NCI-H1105 treated with DMSO at 0.1 percent for 48 hours (cell line): ENCODE data around the gene SLC12A3.

Source experiments
- DNase-seq: peaks from one replicate; lab custom pipeline; 2025; lab: John Stamatoyannopoulos, UW

SLC12A3 gene, protein sequence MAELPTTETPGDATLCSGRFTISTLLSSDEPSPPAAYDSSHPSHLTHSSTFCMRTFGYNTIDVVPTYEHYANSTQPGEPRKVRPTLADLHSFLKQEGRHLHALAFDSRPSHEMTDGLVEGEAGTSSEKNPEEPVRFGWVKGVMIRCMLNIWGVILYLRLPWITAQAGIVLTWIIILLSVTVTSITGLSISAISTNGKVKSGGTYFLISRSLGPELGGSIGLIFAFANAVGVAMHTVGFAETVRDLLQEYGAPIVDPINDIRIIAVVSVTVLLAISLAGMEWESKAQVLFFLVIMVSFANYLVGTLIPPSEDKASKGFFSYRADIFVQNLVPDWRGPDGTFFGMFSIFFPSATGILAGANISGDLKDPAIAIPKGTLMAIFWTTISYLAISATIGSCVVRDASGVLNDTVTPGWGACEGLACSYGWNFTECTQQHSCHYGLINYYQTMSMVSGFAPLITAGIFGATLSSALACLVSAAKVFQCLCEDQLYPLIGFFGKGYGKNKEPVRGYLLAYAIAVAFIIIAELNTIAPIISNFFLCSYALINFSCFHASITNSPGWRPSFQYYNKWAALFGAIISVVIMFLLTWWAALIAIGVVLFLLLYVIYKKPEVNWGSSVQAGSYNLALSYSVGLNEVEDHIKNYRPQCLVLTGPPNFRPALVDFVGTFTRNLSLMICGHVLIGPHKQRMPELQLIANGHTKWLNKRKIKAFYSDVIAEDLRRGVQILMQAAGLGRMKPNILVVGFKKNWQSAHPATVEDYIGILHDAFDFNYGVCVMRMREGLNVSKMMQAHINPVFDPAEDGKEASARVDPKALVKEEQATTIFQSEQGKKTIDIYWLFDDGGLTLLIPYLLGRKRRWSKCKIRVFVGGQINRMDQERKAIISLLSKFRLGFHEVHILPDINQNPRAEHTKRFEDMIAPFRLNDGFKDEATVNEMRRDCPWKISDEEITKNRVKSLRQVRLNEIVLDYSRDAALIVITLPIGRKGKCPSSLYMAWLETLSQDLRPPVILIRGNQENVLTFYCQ

DNA sequence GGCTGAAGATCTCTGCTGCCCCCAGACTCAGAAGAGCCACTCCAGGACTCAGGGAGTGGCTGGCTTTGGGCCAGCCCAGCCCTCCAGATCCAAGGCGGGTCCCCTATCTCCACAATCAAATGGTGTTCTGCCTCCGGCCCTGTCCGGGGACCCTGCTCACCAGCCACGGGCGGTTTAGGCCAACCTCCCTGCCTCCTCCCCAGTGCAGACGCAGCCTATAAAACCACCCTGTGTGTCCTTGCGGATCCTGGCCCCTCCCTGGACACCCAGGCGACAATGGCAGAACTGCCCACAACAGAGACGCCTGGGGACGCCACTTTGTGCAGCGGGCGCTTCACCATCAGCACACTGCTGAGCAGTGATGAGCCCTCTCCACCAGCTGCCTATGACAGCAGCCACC is at the start of gene SLC12A3:
SLC12A3 (plus strand) TSS at position 248 of the 400 bp plus-strand sequence; CDS start at position 277, 29 bp downstream.
- DNase-seq: no peak

DNA sequence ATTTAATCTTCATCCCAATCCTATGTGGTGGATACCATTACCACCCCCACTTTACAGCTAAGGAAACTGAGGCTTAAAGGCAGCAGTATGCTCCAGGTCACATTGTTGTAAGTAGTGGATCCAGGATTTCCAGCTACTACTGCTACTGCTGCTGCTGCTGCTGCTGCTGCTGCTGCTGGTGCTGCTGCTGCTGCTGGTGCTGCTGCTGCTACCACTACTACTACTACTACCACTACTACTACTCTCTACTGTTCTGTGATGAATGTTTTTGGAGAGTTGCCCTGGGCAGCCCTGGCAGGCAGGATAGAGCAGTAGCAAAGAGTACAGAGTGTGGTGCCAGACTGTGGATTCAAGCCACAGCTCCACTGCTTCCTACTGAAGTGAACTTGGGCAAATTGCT is 49.3 kb upstream of the SLC12A3 start:
- DNase-seq: no peak

GRCh38 chr16:56817056-56817455 is 48.0 kb upstream of the SLC12A3 start:
- DNase-seq: no peak

- DNase-seq: no peak
Measured at GRCh38 chr16:56817938-56818337, 47.1 kb upstream of the SLC12A3 start.

DNA sequence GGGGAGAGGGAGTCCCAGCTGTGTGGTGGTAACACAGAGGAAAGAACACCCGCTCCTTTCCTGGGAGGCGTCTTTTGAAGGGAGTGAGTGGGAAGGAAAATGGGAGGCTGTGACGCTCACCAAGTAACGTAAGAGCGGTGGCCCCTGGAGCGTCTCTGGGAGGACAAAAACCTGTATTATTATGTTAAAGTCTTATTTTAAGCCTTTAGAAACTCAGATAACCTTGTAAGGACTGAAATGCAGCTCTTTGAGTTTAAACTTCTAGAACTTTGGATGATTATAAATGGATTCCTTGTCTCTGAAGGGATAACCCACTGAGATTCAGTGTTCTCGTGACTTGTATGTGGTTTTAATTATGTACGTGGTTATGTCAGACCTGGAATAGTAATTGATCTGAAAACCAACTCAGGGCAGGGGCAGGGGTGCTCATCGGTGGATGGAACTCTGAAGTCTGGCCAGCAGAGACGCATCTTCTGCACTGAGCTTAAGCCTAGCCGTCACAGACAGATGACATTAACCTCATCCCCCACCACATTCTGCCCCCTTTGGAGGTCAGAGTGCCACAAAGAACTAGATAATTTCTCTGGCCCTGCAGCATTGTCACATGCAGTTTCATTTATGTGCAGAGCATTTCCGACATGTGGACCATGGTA is 41.8 kb upstream of the SLC12A3 start:
- DNase-seq: no peak

- peak; percentile 35 for DNase-seq
Measured at GRCh38 chr16:56824331-56824730, 40.7 kb upstream of the SLC12A3 start.

DNA sequence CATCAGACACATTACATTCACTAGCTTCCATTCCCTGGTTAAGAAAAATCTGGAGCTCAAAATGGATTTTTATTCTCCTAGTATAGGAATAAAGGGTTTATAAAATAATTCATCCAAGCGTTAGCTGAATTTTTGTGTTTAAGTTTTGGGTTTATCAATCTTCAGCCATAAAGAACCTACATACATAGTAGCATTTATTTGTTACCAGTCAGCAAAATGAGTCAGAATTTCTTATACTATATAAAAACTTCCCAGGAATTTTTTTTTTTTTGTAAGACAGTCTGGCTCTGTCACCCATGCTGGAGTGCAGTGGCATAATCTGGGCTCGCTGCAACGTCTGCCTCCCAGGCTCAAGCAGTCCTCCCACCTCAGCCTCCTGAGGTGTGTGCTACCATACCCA is 40.2 kb upstream of the SLC12A3 start:
- DNase-seq: no peak

GRCh38 chr16:56825826-56826225 is 39.2 kb upstream of the SLC12A3 start:
- no peak for DNase-seq

DNA sequence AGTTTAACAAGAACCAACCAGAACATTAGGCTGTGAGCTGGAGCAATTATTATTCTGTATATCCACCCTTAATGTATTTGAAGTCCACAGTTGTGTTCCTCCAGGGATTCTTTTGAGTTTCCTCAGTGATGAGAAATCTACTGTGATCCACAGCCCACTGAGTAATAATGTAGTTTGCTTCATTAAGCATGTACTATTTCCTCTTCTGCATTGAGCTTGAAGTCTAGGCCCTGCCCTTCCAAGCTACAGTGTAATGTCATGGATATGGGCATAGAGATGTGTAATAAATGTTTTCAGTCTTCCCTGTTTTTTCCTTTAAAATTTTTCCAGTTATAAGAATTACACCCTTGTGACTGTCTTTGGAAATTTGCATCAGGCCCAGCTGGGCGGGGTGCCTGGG is 36.4 kb upstream of the SLC12A3 start:
- DNase-seq: no peak

DNA sequence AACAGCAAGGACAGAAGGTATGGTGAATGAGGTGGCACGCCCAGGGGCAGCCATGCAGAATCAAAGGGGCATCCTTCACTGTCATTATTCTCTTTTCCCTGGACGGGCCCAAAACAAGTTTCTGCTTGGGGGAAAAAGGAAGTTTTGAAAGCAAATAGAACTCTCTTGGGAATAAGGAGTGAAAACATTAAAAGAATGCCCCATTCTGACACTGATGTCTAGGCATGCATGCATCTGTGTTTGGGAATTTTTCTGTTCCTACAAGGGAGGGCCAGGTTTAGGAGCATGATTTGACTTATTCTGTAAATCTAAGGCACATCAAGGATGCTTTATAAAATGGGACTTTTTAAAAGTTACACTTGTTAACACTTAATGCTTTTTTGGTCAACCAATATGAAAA is 34.3 kb upstream of the SLC12A3 start:
- DNase-seq: no peak

GRCh38 chr16:56832768-56833167 is 32.2 kb upstream of the SLC12A3 start:
- no peak for DNase-seq

GRCh38 chr16:56833243-56833970 is 31.6 kb upstream of the SLC12A3 start:
- DNase-seq: no peak

DNA sequence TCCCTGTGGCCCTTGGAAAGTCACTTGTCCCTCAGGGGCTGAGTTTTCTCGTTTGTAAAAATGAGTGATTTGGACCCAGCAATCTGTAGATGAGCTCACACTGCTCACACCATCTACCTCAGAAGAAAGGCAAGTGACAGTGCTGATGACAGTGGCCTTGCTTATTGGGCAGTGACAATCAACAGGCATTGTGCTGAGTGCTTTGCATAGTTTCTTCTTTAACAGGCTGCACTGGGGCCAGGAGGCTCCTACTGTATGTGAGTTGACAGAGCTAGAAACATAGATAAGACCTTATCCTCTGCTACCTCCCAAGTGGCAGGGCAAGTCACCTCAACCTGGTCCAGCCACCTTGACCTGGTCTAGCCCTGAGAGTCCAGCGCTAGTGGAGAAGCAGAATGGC is 29.7 kb upstream of the SLC12A3 start:
- no peak for DNase-seq

DNA sequence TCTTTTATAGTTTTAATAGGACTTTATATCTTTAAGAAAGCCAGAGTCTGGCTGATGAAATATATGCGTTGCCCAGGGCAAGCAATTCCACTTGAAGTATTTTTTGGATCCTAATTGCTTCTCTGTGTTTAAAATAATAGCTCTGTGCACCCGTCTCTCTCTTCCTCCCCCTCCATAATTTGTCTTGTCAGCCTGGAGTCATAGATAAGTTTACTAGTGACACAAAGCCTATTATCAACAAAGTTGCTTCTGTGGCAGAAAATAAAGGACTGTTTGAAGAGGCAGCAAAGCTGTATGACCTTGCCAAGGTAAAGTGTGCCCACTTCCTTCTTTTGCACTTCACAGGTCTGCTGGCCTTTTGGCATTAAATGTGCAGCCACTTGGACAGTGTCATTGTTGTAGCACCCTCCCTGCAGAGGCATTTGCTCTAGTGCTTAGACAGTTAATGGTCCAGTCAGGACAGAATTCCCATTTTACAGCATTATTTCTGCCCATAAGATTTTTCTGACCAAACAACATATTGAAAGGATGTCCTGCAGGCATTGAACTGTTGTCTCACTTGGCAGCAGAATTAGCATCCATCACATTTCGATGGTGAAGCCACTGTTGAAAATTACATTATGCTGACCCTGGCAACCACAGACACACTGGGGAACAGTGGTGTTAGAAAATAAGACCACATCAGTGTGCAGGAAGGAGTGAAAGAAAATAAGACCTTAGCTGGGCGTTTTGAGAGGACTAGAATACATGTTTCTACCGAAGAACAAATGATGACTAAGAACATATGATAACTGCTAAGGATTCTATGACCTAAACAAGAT is 28.4 kb upstream of the SLC12A3 start:
- DNase-seq: no peak

- no peak for DNase-seq
Measured at GRCh38 chr16:56838622-56839337, 26.2 kb upstream of the SLC12A3 start.

DNA sequence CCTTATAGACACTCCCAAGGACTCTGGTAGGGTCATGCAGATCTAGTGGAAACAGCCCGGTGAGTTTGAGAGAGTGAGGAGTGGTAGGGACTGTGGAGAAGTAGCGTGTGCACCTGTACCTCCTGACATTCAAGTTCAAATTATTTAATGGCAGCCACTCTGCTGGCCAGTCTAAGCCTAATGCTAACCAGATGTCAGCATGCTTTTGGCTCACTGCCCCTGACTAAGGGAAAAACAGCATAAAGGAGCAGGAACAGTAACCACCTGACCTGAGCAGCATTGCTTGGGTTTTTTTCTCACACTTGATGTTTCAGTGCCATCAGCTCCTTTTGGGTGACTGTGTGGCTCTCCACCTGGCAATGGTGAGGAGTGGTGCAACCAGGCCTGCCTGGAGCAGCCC is 23.8 kb upstream of the SLC12A3 start:
- DNase-seq: no peak

- no peak for DNase-seq
Measured at GRCh38 chr16:56841659-56842058, 23.3 kb upstream of the SLC12A3 start.

DNA sequence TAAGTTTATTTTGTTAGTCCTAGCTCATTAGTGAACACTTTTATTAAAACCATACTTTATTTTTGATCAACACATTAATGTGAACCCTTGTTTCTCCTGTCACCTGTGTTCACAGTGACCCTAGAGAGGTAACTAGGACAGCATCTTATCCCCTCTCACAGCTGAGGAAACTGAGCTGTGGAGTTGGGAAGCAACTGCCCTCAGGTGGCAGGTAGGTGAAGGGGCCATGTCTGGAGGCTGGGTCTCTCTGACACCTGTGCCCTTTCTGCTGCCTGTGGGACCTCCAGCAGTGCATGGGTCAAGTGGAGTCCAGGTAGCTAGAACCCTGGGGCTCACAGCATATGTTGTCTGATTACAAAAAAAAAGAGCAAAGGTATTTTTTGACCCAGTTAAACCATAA is 22.9 kb upstream of the SLC12A3 start:
- no peak for DNase-seq

DNA sequence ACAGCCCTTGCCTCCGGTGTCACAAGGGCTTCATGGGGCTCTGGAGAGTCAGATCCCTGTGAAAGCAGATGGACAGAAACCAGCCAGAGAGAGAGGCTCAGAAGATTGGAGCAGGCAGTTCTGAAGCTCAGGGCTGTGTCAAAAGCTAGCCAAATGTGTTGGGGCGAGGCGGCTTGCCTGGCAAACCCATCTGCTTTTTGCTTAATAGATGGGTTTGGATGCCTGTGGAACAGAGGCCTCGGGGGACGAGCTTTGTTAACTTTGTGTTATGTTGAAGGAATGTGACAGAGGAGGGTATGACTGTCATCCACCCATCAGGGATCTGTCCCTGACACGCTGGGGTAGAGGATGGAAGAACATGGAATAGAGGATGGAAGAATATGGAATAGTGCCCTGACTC is 21.0 kb upstream of the SLC12A3 start:
- no peak for DNase-seq
